AML-193 (cell line): Measurements from ENCODE around the gene LRRC37A2.
"Not testable (repeated sequence)": the region's sequence is repeated elsewhere in the genome, so short reads cannot be mapped to it uniquely, and the experiment has no call there.

Source experiments
- DNase-seq, 2 experiments: peaks; one replicate each; lab custom pipeline; 2025; lab: John Stamatoyannopoulos, UW

The LRRC37A2 gene

GRCh38 chr17:46598344-46598931 is 86.2 kb downstream of the LRRC37A2 start:
- not testable (repeated sequence) for DNase-seq

- DNase-seq = not testable (repeated sequence)
These were observed 88.5 kb downstream of the LRRC37A2 start for GRCh38 chr17:46600767-46601166.

GRCh38 chr17:46603125-46603524 is 90.9 kb downstream of the LRRC37A2 start:
- not testable (repeated sequence) for DNase-seq
